ENCODE measurements around the gene ATN1.

The ATN1 gene

DNA sequence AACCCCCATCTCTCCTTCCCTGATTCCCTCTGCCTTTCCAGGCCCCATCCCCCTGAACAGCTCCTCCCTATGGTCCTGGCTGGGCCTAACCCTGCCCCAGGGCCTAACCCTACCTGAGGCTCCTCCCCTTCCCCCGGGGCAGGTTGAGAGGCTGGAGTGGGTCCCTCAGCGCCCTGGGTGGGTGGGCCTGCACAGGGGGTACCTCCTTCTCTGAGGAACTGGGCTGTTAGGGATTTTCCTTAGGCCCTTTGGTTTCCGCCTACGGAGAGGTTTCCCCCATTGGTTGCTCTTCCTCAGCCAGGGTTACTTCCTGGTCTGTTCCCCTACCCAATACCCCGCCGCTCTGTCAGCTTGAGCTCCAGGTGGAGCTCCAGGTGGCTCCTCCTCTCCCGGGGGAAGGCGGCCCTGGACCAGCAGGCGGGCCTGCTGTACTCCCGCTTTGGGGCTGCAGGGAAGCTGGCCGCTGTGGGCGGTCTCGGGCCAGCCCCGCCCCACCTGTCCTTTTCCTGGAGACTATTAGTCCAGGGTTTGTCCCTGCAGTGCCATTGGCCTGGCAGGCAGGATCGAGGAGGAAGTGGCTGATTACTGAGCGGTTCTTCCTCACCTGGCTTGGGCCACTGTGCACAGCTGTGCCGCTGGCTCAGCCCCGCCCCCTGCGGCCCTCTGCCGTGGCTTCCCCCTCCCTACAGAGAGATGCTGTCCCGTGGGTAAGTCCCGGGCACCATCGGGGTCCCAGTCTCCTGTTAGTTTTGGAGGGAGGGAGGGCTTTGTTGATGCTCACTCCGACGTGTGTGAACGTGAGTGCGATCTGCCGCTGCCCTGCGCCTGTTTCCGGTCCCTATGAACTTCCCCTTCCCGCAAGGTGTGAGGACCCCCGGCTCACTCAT, 18.5 kb downstream of the ATN1 start (continued):
- no peak for TF ChIP-seq ZSCAN23 (tag by site-specific recombination; IDR thresholded peaks at IDR 0.05)
- peak; percentile 71 for TF ChIP-seq GLIS1 (tag by site-specific recombination; IDR thresholded peaks at IDR 0.05)
- TF ChIP-seq ZNF571 (tag by site-specific recombination; IDR thresholded peaks at IDR 0.05), result no peak
- TF ChIP-seq ZNF394 (tag by site-specific recombination; IDR thresholded peaks at IDR 0.05; ENCODE audit: borderline replicate concordance), result peak; percentile 9; the same call in 1 of the 2 replicates
- TF ChIP-seq ZNF114 (tag by site-specific recombination; IDR thresholded peaks at IDR 0.05), result no peak
- peak; percentile 49 for TF ChIP-seq ZFHX2 (tag by site-specific recombination; conservative IDR thresholded peaks at IDR 0.05)
- TF ChIP-seq ZNF707 (tag by site-specific recombination; IDR thresholded peaks at IDR 0.05), result no peak
- TF ChIP-seq, protein P1, sequence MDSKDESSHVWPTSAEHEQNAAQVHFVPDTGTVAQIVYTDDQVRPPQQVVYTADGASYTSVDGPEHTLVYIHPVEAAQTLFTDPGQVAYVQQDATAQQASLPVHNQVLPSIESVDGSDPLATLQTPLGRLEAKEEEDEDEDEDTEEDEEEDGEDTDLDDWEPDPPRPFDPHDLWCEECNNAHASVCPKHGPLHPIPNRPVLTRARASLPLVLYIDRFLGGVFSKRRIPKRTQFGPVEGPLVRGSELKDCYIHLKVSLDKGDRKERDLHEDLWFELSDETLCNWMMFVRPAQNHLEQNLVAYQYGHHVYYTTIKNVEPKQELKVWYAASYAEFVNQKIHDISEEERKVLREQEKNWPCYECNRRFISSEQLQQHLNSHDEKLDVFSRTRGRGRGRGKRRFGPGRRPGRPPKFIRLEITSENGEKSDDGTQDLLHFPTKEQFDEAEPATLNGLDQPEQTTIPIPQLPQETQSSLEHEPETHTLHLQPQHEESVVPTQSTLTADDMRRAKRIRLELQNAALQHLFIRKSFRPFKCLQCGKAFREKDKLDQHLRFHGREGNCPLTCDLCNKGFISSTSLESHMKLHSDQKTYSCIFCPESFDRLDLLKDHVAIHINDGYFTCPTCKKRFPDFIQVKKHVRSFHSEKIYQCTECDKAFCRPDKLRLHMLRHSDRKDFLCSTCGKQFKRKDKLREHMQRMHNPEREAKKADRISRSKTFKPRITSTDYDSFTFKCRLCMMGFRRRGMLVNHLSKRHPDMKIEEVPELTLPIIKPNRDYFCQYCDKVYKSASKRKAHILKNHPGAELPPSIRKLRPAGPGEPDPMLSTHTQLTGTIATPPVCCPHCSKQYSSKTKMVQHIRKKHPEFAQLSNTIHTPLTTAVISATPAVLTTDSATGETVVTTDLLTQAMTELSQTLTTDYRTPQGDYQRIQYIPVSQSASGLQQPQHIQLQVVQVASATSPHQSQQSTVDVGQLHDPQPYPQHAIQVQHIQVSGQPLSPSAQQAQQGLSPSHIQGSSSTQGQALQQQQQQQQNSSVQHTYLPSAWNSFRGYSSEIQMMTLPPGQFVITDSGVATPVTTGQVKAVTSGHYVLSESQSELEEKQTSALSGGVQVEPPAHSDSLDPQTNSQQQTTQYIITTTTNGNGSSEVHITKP (tag by site-specific recombination; IDR thresholded peaks at IDR 0.05), result peak; percentile 28; the same call in 1 of the 2 replicates
- TF ChIP-seq, protein P2, sequence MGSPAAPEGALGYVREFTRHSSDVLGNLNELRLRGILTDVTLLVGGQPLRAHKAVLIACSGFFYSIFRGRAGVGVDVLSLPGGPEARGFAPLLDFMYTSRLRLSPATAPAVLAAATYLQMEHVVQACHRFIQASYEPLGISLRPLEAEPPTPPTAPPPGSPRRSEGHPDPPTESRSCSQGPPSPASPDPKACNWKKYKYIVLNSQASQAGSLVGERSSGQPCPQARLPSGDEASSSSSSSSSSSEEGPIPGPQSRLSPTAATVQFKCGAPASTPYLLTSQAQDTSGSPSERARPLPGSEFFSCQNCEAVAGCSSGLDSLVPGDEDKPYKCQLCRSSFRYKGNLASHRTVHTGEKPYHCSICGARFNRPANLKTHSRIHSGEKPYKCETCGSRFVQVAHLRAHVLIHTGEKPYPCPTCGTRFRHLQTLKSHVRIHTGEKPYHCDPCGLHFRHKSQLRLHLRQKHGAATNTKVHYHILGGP (tag by site-specific recombination; IDR thresholded peaks at IDR 0.05), result no peak
- no peak for TF ChIP-seq ZNF202 (tag by site-specific recombination; IDR thresholded peaks at IDR 0.05; ENCODE audit: borderline replicate concordance)
- peak; percentile 43; the same call in 1 of the 2 replicates for TF ChIP-seq ZBTB48 (tag by site-specific recombination; IDR thresholded peaks at IDR 0.05)
- no peak for TF ChIP-seq ZNF169 (tag by site-specific recombination; IDR thresholded peaks at IDR 0.05)
- no peak for TF ChIP-seq ZNF132 (tag by site-specific recombination; IDR thresholded peaks at IDR 0.05; ENCODE audit: borderline replicate concordance)
- TF ChIP-seq TRIM28 (IDR thresholded peaks at IDR 0.05; ENCODE audit: borderline replicate concordance, low read length), result 0 out of 2 replicates have a peak, but pooled peaks have one; percentile 51
- TF ChIP-seq GLI4 (tag by site-specific recombination; IDR thresholded peaks at IDR 0.05), result no peak
- TF ChIP-seq ZNF184 (tag by site-specific recombination; IDR thresholded peaks at IDR 0.05), result no peak
- TF ChIP-seq ZBTB7A (tag by site-specific recombination; IDR thresholded peaks at IDR 0.05; ENCODE audit: low read depth), result 0 out of 2 replicates have a peak, but pooled peaks have one; percentile 9
- TF ChIP-seq, protein P3, sequence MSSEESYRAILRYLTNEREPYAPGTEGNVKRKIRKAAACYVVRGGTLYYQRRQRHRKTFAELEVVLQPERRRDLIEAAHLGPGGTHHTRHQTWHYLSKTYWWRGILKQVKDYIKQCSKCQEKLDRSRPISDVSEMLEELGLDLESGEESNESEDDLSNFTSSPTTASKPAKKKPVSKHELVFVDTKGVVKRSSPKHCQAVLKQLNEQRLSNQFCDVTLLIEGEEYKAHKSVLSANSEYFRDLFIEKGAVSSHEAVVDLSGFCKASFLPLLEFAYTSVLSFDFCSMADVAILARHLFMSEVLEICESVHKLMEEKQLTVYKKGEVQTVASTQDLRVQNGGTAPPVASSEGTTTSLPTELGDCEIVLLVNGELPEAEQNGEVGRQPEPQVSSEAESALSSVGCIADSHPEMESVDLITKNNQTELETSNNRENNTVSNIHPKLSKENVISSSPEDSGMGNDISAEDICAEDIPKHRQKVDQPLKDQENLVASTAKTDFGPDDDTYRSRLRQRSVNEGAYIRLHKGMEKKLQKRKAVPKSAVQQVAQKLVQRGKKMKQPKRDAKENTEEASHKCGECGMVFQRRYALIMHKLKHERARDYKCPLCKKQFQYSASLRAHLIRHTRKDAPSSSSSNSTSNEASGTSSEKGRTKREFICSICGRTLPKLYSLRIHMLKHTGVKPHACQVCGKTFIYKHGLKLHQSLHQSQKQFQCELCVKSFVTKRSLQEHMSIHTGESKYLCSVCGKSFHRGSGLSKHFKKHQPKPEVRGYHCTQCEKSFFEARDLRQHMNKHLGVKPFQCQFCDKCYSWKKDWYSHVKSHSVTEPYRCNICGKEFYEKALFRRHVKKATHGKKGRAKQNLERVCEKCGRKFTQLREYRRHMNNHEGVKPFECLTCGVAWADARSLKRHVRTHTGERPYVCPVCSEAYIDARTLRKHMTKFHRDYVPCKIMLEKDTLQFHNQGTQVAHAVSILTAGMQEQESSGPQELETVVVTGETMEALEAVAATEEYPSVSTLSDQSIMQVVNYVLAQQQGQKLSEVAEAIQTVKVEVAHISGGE (tag by site-specific recombination; conservative IDR thresholded peaks at IDR 0.05; ENCODE audit: low read depth), result peak; percentile 44
- TF ChIP-seq KLF10 (tag by site-specific recombination; IDR thresholded peaks at IDR 0.05), result no peak
- TF ChIP-seq, protein P4, sequence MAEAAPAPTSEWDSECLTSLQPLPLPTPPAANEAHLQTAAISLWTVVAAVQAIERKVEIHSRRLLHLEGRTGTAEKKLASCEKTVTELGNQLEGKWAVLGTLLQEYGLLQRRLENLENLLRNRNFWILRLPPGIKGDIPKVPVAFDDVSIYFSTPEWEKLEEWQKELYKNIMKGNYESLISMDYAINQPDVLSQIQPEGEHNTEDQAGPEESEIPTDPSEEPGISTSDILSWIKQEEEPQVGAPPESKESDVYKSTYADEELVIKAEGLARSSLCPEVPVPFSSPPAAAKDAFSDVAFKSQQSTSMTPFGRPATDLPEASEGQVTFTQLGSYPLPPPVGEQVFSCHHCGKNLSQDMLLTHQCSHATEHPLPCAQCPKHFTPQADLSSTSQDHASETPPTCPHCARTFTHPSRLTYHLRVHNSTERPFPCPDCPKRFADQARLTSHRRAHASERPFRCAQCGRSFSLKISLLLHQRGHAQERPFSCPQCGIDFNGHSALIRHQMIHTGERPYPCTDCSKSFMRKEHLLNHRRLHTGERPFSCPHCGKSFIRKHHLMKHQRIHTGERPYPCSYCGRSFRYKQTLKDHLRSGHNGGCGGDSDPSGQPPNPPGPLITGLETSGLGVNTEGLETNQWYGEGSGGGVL (tag by site-specific recombination; IDR thresholded peaks at IDR 0.05), result no peak
- TF ChIP-seq ZNF155 (tag by site-specific recombination; IDR thresholded peaks at IDR 0.05), result no peak
- no peak for TF ChIP-seq ZNF777 (tag by site-specific recombination; IDR thresholded peaks at IDR 0.05; ENCODE audit: borderline replicate concordance)
- peak; percentile 56; the same call in 1 of the 2 replicates for TF ChIP-seq ZNF335 (tag by site-specific recombination; conservative IDR thresholded peaks at IDR 0.05)
- TF ChIP-seq ZNF24 (tag by site-specific recombination; IDR thresholded peaks at IDR 0.05), result no peak
- TF ChIP-seq ZBTB8A (tag by site-specific recombination; IDR thresholded peaks at IDR 0.05), result peak; percentile 72
- TF ChIP-seq ZNF16 (tag by site-specific recombination; IDR thresholded peaks at IDR 0.05; ENCODE audit: low read depth), result no peak
- peak; percentile 44 for TF ChIP-seq ZSCAN30 (tag by site-specific recombination; IDR thresholded peaks at IDR 0.05)
- no peak for TF ChIP-seq ZNF776 (tag by site-specific recombination; IDR thresholded peaks at IDR 0.05; ENCODE audit: borderline replicate concordance)
- no peak for TF ChIP-seq ZNF785 (tag by site-specific recombination; IDR thresholded peaks at IDR 0.05)
- no peak for TF ChIP-seq ZNF433 (tag by site-specific recombination; IDR thresholded peaks at IDR 0.05; ENCODE audit: low read depth)
